Subcutaneous adipose tissue (tissue), 4 donors: ENCODE results near the gene ACER3. TPM values are rescaled to one million over a fixed set of nuclear protein-coding genes. Genes with fewer than 3 reads are reported as not detected.

ENCODE experiments used
- total RNA-seq, 4 donors: library from RNA; depleted of rRNA; stranded (reverse); fragments of >200 nt; gene quantifications; one replicate each; pipeline ENCODE4 v1.1.0, GENCODE V29; 2016
- TF ChIP-seq, protein P1 (sequence below): fragments of 450-650 bp; IDR thresholded peaks from one replicate; pipeline ENCODE4 v1.5.1; 2016; ENCODE audit warnings: low read depth, mild to moderate bottlenecking, control low read depth, antibody characterized with exemption, moderate library complexity

ACER3 gene
- total RNA-seq, 4 donors from 2014 or later: 28.6 to 39.4 (median 31.5) TPM

GRCh38 chr11:77068457-77069335 lies 208.0 kb downstream of the ACER3 start:
- TF ChIP-seq, protein P1, sequence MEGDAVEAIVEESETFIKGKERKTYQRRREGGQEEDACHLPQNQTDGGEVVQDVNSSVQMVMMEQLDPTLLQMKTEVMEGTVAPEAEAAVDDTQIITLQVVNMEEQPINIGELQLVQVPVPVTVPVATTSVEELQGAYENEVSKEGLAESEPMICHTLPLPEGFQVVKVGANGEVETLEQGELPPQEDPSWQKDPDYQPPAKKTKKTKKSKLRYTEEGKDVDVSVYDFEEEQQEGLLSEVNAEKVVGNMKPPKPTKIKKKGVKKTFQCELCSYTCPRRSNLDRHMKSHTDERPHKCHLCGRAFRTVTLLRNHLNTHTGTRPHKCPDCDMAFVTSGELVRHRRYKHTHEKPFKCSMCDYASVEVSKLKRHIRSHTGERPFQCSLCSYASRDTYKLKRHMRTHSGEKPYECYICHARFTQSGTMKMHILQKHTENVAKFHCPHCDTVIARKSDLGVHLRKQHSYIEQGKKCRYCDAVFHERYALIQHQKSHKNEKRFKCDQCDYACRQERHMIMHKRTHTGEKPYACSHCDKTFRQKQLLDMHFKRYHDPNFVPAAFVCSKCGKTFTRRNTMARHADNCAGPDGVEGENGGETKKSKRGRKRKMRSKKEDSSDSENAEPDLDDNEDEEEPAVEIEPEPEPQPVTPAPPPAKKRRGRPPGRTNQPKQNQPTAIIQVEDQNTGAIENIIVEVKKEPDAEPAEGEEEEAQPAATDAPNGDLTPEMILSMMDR: no peak

- TF ChIP-seq, protein P1: no peak
Measured at GRCh38 chr11:77069336-77069968, 208.7 kb downstream of the ACER3 start.

- TF ChIP-seq, protein P1: no peak
Measured at GRCh38 chr11:77069969-77070582, 209.4 kb downstream of the ACER3 start.

GRCh38 chr11:77071077-77071476 lies 210.4 kb downstream of the ACER3 start:
- TF ChIP-seq, protein P1: no peak

- TF ChIP-seq, protein P1: no peak
Measured at GRCh38 chr11:77071671-77072605, 211.2 kb downstream of the ACER3 start.

DNA sequence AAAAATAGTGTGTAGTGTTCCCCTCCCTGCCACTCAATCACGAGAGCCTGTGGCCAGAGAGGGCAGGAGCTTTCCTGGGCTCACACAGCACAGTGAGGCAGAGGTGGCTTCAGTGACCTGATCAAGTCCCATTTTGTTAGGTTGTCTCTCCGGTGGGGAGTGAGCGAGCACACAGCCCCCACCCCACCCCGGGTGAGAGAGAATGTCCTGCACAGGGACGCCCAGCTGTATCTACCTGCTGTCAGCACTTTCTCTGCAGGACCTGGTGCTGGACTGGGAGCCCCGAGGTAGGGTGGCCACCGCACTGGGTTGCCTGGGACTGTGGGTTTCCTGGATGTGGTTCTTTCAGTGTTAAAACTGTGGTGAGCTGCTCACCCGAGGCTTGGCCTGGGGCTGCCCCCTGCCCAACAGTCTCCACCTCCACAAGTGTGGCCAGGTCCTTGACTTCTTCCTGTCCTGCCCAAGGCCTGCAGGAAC lies 212.2 kb downstream of the ACER3 start:
- TF ChIP-seq, protein P1: no peak
